Fibroblast of skin of left quadriceps (primary cell): ENCODE data around the gene MRC1.
A peak's percentile ranks its signal among the peaks of the same experiment; 100 is the strongest.

Experiments
- DNase-seq, 2 experiments: peaks; one replicate each; pipeline ENCODE4 v3.0.0-alpha.2; 2013; ENCODE audit warnings: low read depth in 2 of 2

The MRC1 gene

DNA sequence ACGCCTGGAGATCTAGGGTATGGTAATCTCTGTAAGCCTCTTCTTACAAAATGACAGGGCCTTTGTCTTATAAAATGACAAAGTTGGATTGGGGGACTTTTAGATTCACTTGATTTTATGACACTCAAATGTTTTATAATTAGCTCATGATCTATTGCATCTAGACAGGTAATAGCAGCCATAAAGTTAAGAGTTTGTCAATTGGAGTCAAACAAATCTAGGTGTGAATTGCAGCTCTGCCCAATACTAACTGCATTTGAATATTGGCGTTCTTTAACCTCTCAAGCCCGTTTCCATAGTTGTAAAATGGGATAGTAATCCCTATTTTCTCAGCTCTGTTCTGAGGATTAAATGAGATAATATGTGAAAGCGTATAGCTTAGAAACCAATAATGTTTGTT, 14.1 kb upstream of the MRC1 start:
- no peak for DNase-seq

DNA sequence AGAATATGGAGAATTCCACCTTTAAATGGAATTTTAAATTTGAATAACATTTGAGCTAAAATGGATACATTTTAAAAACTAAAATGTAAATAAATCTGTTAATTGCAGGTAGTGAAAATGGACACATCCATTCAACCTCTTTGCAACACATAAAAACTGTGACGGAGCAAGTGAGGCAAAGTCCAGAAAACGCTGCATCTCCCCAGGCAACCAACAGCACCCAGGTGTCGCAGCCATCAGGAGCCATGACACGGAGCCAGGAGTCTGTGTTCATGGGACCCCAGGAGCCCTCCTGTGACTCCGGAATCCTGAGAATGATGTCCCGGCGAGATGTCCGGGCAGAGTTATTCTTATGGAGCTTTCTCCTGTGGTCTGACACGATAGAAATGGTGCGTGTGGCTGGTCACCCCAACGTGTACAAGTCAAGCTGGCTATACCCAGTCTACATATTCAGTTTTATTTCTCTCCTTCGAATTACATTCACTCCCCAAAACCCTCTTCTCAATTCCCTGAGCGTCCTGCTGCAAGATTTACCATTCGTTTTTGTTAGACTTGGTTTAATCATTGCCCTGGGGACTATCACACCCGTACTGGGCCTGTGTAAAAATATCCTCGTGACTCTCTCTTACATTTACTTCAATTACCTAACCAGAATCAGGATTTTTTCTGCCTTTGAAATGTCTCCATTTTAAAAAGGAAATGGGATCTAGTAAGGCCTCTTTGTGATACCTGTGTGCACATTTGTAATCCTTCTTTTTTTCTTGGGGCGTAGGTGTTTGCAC, 13.1 kb upstream of the MRC1 start:
- DNase-seq, result no peak

DNA sequence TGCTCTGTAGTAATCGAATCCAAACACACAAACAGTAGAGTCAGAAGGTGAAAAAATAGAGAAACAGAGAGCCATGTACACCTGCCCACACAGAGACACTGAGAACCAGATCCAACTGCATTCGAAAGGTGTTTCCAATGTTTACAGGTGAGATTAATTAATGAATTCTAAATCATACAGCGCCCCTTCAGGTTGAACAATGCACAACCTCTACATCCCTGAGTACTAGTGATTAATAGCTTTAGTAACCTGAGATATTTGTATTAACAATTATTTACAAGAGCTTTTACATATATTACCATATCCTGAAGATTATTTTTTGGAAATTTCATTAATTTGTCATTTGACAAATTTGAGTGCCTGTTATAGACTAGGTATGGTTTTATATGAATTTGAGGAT, 7.6 kb upstream of the MRC1 start:
- no peak for DNase-seq

DNA sequence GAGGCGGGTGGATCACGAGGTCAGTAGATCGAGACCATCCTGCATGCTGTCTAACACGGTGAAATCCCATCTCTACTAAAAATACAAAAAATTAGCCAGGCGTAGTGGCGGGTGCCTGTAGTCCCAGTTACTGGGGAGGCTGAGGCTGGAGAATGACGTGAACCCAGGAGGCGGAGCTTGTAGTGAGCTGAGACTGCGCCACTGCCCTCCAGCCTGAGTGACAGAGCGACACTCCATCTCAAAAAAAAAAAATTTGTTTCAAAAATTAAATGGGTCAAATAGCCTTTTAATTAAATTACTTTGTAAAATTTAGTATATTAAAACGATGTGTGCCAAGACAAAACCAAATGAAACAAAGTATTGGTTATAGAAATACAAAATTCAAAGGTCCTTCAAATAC, 6.8 kb upstream of the MRC1 start:
- DNase-seq, result no peak

DNA sequence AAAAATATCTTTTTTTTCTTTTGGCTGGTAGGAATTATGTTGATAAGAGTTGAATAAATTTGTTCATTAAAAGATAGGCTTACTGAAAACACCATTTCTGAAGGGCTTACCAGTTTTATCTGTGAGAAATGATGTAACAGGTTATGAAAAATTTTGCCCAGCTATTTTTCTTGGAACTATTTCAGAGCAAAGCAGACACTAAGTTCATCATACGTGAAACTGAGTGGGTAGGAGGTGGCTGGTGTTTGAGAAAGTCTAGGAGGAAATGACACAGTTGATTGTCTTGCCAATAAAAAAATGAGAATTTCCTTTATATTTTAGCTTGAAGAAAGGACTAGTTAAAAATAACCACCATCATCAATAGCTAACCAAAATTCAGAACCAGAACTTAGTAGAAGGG, 6.2 kb upstream of the MRC1 start:
- DNase-seq, result no peak

DNA sequence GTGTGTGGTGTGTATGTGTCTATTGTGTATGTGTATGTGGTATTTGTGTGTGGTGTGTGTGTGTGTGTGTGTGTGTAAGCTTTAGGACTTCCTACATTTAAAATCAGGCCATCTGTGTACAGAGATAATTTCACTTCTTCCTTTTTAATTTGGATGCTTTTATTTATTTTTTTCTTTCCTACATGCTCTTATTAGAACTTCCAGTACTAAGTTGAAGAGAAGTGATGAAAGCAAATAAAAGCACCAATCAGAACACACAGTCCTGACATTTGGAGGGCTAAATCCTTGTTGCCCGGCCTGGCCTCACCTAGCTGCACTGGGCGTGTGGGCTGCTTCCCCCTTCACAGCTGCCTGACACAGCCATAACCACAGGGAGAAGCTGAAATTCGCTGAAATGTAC, 3.8 kb upstream of the MRC1 start:
- no peak for DNase-seq

DNA sequence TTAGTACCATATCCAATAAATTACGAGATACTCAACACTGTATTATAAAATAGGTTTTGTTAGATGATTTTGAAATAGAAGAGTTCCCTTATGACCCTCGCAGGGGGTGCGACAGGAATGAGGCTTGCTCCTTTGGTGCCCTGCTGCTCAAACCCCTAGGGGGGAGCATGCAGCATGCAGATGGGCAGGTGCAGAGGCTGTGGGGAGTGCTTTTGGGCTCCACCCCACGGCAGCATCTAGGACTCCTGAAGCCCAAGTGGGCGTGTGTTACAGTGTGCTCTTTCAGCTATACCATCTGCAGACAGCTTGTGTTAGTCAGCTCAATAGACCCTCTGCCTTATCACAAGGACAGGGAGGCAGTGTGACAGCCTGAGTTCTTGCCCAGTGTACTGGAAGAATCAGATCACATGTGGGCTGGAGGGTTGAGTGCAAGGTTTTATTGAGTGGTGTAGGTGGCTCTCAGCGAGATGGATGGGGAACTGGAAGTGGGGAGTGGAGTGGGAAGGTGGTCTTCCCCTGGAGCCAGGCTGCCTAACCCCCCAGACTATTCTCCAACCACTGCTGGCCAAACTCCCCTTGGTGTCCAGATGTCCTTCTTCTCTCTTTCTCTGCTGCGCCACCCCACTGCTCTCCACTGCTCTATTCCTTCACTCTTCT, 3.1 kb upstream of the MRC1 start:
- no peak for DNase-seq

DNA sequence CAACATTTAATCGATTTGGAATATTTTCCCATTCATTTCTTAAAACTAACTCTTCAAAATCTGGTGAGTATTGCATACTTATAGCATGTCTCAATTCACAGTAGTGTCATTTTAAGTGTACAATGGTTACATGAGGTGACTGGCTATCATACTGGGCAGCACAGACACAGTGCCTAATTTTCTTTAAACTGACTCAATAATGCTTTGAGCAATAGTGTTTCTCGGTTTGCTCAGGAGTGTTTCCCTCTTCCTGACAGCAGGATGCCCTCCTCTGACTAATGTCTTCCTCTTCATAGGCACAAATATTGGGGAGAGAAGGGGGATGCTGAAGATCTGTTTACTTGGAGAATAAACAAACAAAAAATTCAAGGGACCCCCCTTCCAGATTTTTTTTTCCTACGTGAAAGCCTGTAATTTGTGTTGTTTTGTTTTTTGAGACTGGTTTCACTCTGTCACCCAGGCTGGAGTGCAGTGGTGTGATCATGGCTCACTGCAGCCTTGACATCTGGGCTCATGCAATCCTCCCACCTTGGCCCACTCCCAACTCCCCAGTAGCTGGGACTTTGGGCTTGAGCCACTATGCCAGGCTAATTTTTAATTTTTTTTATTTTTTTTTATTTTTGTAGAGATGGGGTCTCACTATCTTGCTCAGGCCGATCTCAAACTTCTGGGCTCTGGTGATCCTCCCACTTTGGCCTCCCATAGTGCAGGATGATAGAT, 2.2 kb downstream of the MRC1 start:
- no peak for DNase-seq

DNA sequence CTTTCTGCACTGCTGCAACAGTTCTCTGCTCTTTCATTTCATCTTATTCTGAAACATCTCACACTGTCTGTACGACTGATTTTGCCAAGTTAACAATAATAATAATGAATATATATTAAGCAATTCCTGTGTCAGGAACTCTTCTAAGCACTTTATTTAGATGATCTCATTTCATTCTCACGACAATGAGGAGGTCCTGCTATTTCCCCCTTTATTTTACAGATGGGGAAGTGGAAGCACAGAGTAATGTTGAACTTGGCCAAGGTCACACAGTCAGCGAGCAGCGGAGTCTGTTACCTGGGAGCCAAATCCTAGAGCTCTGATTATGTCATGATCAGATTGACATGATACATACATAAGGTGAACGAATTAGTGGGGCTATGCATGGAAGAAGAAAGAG, 5.8 kb downstream of the MRC1 start:
- no peak for DNase-seq

DNA sequence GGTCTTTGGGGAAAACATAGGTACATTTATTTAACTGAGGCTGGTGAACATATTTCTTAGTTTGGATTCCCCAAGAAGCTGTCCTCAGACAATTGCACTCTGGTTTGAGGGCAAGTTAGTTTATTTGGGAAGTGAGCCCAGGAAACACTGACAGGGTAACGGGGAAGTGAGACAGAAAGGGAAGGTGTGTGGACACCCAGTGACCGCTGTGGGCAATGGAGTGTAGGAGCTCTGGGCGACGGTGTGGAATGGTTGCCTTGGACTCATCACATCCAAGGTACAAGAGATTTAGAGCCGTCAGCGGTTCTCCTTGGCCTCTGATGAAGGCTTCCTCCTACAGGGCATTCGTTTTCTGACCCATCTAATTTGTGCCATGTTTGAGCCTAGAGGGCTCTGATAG, 7.1 kb downstream of the MRC1 start:
- no peak for DNase-seq

DNA sequence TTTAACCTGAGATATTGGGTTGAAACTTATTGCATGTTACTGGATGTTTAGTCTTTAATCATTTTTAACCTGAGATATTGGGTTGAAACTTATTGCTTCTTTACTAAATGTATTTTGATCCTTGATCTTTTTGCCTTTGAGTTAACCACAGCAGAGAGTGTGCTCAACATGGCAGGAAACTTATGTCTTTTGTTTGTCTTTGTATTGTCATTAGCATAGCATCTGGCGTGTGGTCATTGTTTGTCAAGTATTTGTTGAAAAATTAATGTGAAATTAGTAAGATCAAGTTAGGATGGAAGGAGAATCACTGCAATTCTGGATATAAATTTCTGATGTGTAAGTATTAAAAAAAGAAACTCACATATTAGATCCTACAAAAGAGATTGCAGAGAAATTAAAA, 8.2 kb downstream of the MRC1 start:
- no peak for DNase-seq

DNA sequence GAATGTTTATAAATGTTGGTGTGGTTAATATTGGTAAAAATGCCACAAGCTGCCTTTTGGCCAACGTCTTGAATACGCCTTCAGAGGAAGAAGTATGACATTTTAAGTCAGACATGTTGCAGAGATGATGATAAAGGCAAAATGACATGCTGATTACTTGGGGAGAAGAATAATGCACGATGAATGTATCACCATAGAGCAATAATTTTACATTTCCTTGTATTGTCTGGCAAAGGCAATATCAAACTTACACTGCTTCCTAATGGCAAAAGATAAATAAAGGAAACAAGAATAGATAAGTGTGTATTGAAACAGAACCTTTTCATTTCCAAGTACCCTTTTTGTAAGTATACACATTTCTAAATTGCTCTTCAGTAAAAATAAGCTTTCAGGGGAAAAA, 8.6 kb downstream of the MRC1 start:
- DNase-seq, result no peak

DNA sequence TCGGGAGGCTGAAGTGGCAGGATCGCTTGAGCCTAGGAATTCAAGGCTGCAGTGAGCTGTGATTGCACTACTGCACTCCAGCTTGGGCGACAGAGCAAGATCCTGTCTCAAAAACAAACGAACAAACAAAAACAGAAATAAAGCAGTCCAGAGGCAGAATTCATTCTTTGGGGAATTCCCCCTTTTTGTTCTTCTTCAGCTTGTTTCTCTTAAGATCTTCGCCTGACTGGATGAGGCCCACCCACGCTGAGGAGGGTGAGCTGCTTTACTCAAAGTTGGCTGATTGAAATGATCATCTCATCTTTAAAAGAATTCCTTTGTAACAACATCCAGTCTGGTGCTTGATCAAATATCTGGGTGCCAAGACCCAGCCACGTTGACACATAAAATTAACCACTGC, 10.7 kb downstream of the MRC1 start:
- DNase-seq, result no peak

DNA sequence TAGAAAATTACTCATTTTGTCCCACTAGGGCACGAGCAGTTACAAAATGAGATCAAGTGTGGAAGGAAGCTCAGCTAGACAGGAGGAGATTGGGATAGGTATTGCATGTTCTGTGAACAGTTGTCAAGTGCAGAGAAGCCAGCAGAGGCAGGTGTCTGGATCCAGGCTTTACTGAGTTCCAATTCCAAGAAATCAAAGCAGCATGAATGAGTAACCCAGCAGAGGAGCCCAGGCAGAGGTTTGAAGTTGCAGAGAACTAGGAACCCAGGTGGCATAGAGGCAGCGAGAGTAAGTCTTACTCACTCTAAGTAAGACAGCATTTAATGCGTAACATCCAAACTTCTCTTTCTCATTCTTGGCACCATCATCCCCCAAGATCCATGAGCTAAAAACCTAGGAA, 11.8 kb downstream of the MRC1 start:
- no peak for DNase-seq

DNA sequence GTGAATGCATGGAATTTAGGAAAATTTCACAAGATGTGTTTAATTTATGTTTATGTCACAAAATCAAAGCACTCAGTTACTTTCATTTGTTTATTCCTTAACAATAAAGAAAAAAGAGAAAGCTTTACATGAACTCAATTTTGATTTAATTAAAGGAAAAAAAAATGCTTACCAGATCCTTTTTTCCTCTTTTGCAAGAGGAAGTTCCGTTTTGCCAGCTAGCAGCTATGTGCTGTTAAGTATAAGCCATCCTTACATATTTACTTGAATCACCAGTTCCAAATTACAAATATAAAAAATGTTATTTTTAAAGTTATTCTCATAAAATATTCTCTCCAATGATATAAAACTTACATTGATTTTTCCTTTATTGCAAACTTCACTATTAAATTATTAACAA, 12.7 kb downstream of the MRC1 start:
- no peak for DNase-seq

DNA sequence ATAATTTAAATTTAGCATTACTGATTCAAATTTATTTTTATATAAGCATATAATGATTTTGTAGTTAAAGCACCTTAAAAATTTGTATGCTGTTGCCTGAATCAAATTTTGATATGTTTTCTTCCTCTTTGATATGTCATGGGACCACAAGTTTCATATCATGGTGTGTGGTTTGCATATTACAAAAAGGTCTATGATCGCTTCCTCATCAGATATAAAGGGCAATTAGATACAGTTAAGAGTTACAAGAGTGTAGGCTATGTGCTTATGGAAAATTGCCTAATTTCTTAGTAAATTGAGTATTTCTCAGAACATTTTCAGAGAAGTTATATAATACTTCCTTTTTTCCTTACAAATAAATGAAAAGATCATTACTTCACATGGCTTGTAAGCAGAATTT, 22.2 kb downstream of the MRC1 start:
- DNase-seq, result no peak

DNA sequence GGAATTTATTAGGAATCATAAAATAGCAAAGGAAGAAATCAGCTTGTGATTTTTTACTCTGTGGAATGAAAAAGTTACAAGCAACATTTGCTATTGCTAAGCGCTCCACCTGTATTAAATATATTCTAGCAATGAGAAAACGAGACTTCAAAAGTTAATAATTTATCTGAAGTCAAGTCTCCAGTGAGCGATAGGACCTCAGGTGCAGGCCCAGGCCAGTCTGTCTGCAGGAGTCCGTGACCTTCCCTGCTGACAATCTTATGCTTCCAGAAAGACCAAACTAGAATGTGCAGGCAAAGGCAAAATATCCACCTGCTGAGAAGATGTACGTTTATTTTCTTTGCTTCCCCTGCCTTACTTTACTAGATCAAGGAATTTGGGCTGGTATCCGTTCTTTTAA, 22.7 kb downstream of the MRC1 start:
- no peak for DNase-seq

DNA sequence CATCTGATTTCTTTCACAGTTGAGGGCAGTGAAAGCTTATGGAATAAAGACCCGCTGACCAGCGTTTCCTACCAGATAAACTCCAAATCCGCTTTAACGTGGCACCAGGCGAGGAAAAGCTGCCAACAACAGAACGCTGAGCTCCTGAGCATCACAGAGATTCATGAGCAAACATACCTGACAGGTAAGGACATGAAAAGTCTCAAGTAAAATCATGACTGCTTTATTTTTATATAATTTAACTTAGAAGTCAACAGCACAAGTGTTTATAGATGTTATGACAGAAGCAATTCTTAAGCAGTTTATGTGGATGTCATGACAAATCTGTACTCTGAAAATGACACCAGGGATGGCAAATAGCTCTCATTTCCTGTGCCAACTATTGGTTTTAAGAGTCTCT, 24.5 kb downstream of the MRC1 start:
- DNase-seq, result no peak

DNA sequence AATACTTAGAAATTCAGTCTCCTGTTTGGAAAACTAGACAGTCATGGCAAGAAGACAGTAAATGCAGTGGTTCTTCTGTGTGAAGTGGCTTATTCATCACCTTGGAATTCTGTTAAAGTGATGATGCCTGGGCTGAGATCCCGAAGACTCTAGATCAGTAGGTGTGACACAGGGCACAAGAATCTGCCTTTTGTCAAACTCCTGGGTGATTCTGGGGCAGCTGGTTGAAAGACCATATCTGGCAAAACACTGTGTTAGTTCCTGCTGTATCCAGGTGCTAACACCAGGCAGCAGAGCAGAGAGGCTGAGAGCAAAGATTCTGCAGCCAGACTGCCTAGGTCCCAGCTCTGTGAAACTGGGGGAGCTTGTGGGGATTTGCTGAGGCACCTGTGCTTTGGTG, 26.5 kb downstream of the MRC1 start:
- peak; percentile 81 to 82 for DNase-seq

DNA sequence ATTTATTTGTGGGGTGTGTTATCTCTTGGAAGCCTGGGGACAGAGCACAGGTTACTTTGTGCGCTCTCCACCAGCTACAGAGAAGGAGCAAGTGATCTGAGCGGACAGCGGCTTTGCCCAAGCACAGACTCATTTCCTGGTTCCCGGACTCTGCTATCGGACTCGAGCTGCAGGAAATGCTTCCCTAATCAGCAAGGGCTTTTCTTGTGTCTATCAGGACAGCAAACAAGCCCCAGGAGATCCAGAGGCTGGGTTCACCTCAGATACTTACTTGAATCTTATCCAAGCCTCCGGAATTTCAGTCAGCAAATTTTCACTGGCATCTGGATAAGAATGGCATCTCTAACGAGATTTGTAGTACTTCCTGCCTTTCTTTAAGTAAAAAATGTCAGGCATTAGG, 27.8 kb downstream of the MRC1 start:
- peak; percentile 20 to 21 for DNase-seq

DNA sequence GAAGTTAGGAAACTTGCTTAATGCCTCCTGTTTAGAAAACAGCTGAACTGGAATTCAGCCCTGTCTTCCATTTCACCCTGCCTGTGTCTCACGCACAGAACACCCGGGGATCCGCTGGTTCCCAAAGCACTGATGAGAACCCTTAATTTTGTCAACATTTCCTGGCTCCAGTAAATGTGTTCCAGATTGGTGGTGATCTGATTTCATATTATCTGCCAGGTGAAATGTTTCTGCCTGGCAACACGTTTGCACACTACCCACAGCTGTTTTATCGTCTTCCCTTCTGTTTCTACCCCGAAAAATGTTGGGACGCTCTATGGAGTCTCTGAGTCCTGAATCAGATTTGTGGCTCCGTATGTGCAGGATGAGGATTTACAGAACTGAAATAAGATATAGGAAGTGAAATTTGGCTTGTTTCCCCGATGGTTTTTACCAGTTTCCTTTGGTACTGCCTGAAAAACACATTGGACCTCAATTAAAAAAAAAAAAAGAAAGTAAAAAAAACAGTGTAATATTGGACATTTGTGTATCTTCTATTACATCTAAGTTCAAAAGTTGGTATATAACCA, 29.0 kb downstream of the MRC1 start:
- DNase-seq, result no peak

DNA sequence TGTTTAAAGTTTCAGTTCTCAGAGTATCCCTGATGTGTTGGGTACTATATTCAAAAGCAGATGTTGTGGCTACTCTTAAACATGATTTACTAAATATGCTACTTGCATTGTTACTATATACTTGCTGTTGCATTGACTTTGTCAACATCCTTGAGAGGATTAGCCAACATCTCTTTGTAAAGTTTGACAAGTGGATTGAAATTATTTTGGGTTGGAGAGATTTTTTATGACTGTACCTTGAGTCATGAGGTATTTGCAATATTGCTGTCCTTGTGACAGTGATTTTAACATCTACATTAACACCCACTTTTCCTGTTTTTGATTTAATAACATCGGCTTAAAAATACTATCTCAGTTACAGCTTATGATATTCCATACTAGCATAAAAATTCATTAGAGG, 31.9 kb downstream of the MRC1 start:
- DNase-seq, result no peak

DNA sequence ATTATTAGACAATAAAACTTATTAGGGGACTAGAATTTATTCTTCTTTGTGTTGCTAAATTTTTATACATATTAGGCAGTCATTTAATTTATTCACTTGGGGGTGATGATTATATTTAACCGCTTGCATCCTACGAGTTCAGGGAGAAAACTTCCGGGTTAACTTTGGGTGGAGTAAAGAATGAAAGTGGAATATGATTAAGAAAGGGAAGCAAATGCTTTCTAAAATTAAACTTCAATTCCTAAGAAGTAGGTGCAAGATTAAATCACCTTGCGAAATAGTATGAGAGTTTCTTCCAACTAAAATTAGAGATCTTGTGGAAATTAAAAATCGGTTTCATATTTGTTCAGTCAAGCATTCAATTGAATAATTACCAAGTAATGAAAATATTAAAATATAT, 33.5 kb downstream of the MRC1 start:
- no peak for DNase-seq
